Mucosa of stomach (tissue), 1 donor: ENCODE measurements around the gene CBL.

Experiments used
- H3K27me3 ChIP-seq: one replicate; pipeline ENCODE4 v1.7.0; 2013; ENCODE audit warnings: mild to moderate bottlenecking, low read length; ENCODE audit not compliant: control insufficient read depth, insufficient read depth
- H3K36me3 ChIP-seq: one replicate; pipeline ENCODE4 v1.7.0; 2013; ENCODE audit warnings: low read length; ENCODE audit not compliant: control insufficient read depth, insufficient read depth
- H3K4me1 ChIP-seq: one replicate; pipeline ENCODE4 v1.7.0; 2013; ENCODE audit warnings: mild to moderate bottlenecking, low read length; ENCODE audit not compliant: control insufficient read depth, insufficient read depth
- H3K4me3 ChIP-seq: one replicate; pipeline ENCODE4 v1.7.0; 2013; ENCODE audit warnings: low read length
- H3K9ac ChIP-seq: one replicate; pipeline ENCODE4 v1.7.0; 2013; ENCODE audit warnings: mild to moderate bottlenecking, low read length, moderate library complexity
- H3K9me3 ChIP-seq: one replicate; pipeline ENCODE4 v1.7.0; 2013; ENCODE audit warnings: mild to moderate bottlenecking, low read length, moderate library complexity; ENCODE audit not compliant: control insufficient read depth
- donor health status: Pancreatic carcinoma.

The CBL gene

DNA sequence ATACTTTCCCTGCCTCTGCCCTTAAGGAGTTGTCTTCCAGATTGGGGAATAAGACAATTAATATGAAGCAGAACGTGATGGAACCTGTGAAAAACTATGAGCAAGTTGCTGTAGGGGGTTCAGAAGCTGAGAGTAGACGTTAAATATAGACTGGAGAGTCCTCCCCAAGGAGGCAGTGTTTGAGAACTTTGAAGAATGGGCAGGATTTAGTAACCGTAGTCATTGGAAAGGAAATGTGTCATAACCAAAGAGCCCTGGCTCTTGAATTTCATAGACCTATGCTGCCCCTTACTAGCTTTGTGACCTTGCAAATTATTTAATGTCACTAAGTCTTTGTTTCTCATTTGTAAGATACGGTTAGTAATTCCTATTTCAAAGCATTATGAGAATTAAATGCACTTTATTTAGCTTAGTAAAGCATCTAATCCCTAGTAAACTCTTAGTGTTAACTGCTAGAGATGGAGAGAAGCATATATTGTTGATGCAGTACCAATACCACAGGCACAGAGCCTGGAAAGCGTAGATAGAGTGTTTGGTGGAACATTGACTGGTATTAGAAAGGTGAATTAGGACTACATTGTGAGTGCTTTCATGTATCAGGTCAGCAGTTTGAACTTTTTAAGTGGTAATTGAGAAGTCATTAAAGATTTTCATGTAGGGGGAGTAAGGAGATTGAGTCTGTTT lies 56.7 kb downstream of the CBL start:
- Histone ChIP-seq H3K36me3 (no peaks in the 10 kb centered on the region), H3K9ac (no peak overlapping the region), H3K4me1 (no peaks in the 10 kb centered on the region), H3K27me3 (no peaks in the 10 kb centered on the region), H3K4me3 (no peak overlapping the region), H3K9me3 (no peaks in the 10 kb centered on the region)

DNA sequence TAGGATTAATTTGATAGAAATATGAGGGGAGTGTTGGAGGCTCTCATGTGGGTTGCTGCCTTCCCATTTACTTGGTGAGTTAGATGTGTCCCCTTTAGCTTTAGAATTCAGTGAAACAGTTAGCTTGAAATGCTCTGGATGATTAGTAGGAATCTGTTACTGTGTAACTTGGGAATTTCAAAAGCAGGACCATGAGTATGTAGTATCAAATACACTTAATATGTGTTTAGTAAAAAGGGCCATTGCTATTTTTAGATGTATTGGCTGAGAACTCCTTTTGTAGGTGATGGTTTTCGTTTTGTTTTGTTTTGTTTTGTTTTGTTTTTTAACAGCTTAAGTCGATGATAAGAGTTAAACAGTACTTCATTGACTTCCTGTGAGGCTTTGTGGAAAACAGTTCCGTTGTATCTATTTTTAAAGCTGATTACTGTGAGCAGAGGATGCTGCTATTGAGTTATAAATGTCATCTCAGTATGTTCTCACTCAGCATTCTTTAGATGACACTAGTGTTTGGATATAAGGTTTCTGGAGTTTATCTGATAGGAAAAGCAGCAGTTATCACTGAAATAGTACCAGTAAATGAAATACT lies 57.3 kb downstream of the CBL start:
- no peaks in the 10 kb centered on the region for H3K36me3 ChIP-seq
- H3K4me1 ChIP-seq = no peaks in the 10 kb centered on the region
- H3K4me3 ChIP-seq = no peak overlapping the region
- no peaks in the 10 kb centered on the region for H3K9me3 ChIP-seq
- H3K9ac ChIP-seq = peak overlapping the region; percentile 13
- H3K27me3 ChIP-seq = no peaks in the 10 kb centered on the region

DNA sequence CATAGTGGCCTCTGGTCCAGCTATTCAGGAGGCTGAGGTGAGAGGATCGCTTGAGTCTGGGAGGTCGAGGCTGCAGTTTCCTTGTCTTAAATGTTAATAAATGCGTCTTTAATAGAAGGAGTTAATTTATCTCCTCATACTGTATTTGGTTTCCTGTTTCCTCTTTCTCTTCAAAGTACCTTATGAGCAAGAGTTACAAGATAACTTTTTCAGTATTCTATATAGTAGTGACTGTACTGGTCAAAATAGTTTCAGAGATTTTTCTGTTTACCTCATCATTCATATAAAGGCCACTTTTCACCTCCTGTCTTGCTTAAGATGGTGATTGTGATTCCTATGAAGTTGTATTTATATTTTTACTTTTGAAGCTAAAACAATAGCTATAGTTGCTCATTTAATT lies 59.9 kb downstream of the CBL start:
- H3K4me1 ChIP-seq = no peaks in the 10 kb centered on the region
- H3K4me3 ChIP-seq = no peak overlapping the region
- no peaks in the 10 kb centered on the region for H3K9me3 ChIP-seq
- no peaks in the 10 kb centered on the region for H3K27me3 ChIP-seq
- no peaks in the 10 kb centered on the region for H3K36me3 ChIP-seq
- no peak overlapping the region for H3K9ac ChIP-seq

DNA sequence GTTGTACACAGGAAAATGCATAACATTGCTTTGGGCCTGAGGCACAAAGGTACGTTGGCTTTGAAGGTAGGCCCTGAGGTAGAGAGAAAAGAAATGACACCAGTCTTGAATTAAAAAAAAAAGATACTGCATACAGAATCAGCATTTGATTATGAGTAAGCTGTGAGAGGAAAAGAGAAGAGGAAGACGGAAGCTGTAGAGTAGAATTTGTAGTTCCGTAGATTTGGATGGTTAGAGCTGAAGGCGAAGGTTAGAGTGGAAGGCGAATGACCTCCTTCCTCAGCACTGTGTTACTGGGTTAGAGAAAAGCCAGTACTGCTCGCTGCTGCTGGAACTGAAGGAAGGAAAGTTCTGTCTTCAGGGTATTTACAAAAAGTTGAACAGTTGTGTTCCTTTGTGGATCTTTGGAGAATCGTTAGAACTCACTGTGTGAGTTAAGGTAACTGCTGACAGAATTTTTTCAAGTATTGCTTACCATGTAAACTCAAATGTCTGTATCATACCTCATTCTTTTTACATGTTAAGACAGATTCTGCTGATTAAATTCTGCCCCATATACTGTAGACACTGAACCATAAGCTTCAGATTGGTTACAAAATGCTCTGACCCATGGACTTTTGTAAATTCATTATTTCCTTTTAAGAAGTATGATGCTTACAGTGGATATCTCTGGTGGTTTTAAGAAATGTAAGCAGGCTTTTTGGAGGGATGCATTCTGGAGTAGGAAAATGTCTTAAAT lies 60.5 kb downstream of the CBL start:
- Histone ChIP-seq H3K4me1 (no peaks in the 10 kb centered on the region), H3K27me3 (no peaks in the 10 kb centered on the region), H3K36me3 (no peaks in the 10 kb centered on the region), H3K9ac (no peak overlapping the region), H3K9me3 (no peaks in the 10 kb centered on the region), H3K4me3 (no peak overlapping the region)

DNA sequence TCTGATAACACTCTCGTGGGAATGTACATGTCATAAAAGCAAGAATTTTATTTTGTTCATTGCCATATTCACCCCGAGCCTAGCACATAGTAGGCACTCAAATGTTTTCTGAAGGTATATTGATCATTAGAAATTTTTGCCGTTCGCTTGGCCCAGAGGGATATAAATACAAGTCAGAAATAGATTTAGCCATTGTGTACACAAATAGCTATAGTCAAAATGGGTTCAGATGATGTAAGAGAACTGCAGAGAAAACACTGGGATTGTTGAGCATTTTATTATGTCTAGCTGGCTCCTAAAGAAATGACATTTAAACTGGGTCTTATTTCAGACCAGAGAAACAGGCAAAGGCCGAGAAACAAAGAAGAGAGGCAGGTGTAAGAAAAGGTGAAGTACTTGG lies 61.5 kb downstream of the CBL start:
- no peak overlapping the region for H3K4me3 ChIP-seq
- no peaks in the 10 kb centered on the region for H3K9me3 ChIP-seq
- no peaks in the 10 kb centered on the region for H3K27me3 ChIP-seq
- H3K36me3 ChIP-seq = no peaks in the 10 kb centered on the region
- no peaks in the 10 kb centered on the region for H3K4me1 ChIP-seq
- H3K9ac ChIP-seq = no peak overlapping the region

DNA sequence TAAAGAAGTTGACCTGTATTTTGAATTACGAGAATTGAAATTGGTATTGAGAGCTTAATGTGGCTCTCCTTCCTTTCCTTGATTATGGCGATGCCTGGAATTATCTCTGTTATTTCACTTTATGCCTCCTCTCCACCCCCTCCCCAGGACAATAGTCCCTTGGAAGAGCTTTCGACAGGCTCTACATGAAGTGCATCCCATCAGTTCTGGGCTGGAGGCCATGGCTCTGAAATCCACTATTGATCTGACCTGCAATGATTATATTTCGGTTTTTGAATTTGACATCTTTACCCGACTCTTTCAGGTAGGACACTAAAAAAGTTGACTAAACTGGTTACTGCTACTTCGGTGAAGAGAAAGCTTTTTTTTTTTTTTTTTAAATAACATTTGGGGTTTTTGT lies 67.6 kb downstream of the CBL start:
- H3K4me1 ChIP-seq = no peaks in the 10 kb centered on the region
- no peak overlapping the region for H3K9ac ChIP-seq
- H3K4me3 ChIP-seq = no peak overlapping the region
- no peaks in the 10 kb centered on the region for H3K27me3 ChIP-seq
- H3K9me3 ChIP-seq = no peaks in the 10 kb centered on the region
- peaks cover 4% of the 10 kb centered on the region for H3K36me3 ChIP-seq

DNA sequence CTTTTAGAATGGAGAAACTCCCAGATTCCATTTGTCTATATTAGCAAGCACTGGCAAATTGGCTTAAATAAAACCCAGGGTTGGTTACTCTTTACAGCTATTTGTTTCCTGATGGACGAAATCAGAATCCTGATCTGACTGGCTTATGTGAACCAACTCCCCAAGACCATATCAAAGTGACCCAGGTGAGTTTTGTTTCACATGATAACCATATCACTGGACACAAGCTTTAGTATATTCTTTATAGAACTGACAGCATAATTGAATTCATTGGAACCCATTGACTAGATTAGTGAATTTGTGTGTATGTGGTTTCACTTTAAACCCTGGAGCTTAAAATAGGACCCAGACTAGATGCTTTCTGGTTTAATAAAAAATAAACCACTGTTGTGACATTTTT lies 71.5 kb downstream of the CBL start:
- no peaks in the 10 kb centered on the region for H3K9me3 ChIP-seq
- H3K9ac ChIP-seq = no peak overlapping the region
- H3K4me1 ChIP-seq = no peaks in the 10 kb centered on the region
- no peak overlapping the region for H3K4me3 ChIP-seq
- H3K27me3 ChIP-seq = no peaks in the 10 kb centered on the region
- H3K36me3 ChIP-seq = peaks cover 4% of the 10 kb centered on the region

DNA sequence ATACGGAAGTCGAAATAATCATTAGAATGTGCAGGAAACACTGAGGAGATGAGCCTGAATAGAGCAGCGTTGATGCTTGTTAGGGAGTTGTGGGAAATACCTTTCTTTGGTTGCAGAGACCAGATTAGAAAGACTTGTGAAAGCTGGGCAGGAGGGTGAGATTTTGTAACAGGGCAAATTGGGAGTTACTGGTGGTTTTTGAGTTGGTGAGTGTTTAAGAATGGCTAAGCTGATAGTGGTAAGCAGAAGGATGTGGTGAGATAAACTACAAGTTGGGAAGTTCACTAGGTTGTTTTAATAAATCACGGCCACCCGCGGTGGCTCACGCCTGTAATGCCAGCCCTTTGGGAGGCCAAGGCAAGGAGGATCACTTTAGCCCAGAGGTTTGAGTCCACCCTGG lies 76.4 kb downstream of the CBL start:
- Histone ChIP-seq H3K36me3 (peaks cover 7% of the 10 kb centered on the region), H3K9ac (no peak overlapping the region), H3K4me3 (no peak overlapping the region), H3K4me1 (peaks cover 3% of the 10 kb centered on the region), H3K27me3 (no peaks in the 10 kb centered on the region), H3K9me3 (no peaks in the 10 kb centered on the region)

DNA sequence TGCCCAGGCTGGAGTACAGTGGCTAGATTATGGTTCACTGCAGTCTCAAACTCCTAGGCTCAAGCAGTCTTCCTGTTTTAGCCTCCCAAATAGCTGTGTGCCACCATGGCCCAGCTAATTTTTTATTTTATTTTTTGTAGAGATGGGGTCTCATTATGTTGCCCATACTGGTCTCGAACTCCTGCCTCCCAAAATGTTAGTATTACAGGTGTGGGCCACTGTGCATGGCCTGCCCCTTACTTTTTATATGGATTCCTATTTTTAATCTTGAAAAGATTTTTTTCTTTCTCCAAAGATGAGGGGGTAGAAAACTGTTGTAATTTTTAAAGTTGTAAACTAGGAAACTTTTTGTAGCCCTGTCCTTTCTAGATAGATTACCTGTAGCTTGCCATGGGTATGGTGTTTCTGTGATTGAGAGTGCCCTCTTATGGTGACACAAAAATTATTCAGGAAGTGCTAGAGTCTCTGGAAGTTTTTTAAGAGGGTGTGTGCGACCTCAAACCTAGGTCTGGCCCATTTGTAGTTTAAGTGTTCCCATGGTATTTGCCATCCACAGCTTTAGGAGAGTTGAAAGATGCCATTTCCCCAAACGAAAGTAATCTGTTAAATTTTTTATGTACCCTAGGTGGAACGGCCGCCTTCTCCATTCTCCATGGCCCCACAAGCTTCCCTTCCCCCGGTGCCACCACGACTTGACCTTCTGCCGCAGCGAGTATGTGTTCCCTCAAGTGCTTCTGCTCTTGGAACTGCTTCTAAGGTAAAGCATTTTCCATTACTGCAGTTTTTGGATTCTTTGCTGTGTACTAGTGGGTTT lies 78.4 kb downstream of the CBL start:
- H3K4me1 ChIP-seq = peaks cover 3% of the 10 kb centered on the region
- H3K9ac ChIP-seq = no peak overlapping the region
- no peaks in the 10 kb centered on the region for H3K9me3 ChIP-seq
- no peak overlapping the region for H3K4me3 ChIP-seq
- H3K27me3 ChIP-seq = no peaks in the 10 kb centered on the region
- H3K36me3 ChIP-seq = peaks cover 3% of the 10 kb centered on the region

DNA sequence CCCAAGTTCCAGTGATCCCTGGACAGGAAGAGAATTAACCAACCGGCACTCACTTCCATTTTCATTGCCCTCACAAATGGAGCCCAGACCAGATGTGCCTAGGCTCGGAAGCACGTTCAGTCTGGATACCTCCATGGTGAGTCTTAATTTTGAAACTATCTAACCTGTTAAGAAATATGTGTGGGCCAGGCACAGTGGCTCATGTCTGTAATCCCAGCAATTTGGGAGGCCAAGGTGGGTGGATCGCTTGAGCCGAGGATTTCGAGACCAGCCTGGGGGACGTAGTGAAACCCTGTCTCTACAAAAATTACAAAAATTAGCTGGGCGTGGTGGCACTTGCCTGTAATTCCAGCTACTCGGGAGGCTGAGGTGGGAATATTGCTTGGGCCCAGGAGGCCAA lies 79.3 kb downstream of the CBL start:
- Histone ChIP-seq H3K4me1 (peaks cover 3% of the 10 kb centered on the region), H3K27me3 (no peaks in the 10 kb centered on the region), H3K9me3 (no peaks in the 10 kb centered on the region), H3K4me3 (no peak overlapping the region), H3K9ac (no peak overlapping the region), H3K36me3 (peaks cover 3% of the 10 kb centered on the region)

DNA sequence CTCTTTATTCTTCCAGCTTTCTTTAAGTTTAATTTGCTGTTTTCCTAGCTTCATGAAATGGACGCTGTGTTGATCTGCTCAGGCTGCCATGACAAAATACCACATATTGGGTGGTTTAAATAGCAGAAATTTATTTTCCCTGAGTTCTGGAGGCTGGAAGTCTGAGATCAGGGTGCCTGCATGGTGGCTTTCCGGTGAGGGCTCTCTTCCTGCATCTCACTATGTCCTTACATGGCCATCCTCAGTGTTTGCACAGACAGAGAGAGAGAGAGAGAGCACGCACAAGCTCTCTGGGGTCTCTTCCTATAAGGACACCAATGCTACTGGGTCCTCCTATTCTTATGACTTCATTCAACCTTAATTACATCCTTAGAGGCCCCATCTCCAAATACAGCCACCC lies 82.1 kb downstream of the CBL start:
- no peaks in the 10 kb centered on the region for H3K9me3 ChIP-seq
- no peaks in the 10 kb centered on the region for H3K27me3 ChIP-seq
- no peak overlapping the region for H3K9ac ChIP-seq
- peaks cover 3% of the 10 kb centered on the region for H3K36me3 ChIP-seq
- no peak overlapping the region for H3K4me3 ChIP-seq
- H3K4me1 ChIP-seq = peaks cover 3% of the 10 kb centered on the region
